ENCODE measurements around the gene NCOA7.

GRCh38 chr6:125794342-125795137, 3.8 kb downstream of the NCOA7 start:
- no peak for TF ChIP-seq CTCF (IDR thresholded peaks at IDR 0.05)
- no peak for TF ChIP-seq POLR2A (IDR thresholded peaks at IDR 0.05)
